GM15510 (cell line): Measurements from ENCODE around the gene CENPI.

Experiments
- POLR2A ChIP-seq: IDR thresholded peaks from 3 replicates; pipeline ENCODE4 v1.6.1; 2011; ENCODE audit warnings: borderline replicate concordance; ENCODE audit not compliant: insufficient read length; ENCODE audit errors: extremely low read depth

Gene CENPI

GRCh38 chrX:101108284-101108683 is 10.3 kb downstream of the CENPI start:
- no peak for TF ChIP-seq POLR2A

GRCh38 chrX:101117701-101118100 is 19.7 kb downstream of the CENPI start:
- no peak for TF ChIP-seq POLR2A

GRCh38 chrX:101136235-101136634 is 38.2 kb downstream of the CENPI start:
- no peak for TF ChIP-seq POLR2A
